Tibial artery (tissue), 4 donors: Measurements from ENCODE around the gene EYS.
"Not testable (repeated sequence)": the region's sequence is repeated elsewhere in the genome, so short reads cannot be mapped to it uniquely, and the experiment has no call there.

Experiments used
- DNase-seq, 2 donors: peaks; one replicate each; pipeline ENCODE4 v3.0.0-alpha.2; 2019
- H3K27ac ChIP-seq, 2 donors: fragments of 200-600 bp; sonication (generic) in 1 of 2; 1 replicate in 1 of 2; 2 replicates in 1 of 2; pipeline ENCODE4 v1.5.1; 2018 to 2019; ENCODE audit warnings: mild to moderate bottlenecking in 1 of 2
- H3K27me3 ChIP-seq, 2 donors: fragments of 200-600 bp; sonication (generic) in 1 of 2; one replicate each; pipeline versions ENCODE4 v1.5.1 to v1.6.0; 2016 to 2019
- H3K36me3 ChIP-seq, 3 donors: fragments of 200-600 bp; sonication (generic) in 2 of 3; one replicate each; pipeline ENCODE4 v1.5.1; 2016 to 2019; ENCODE audit warnings: mild to moderate bottlenecking in 2 of 3
- H3K4me1 ChIP-seq, 4 donors: fragments of 200-600 bp; sonication (generic) in 2 of 4; 1 replicate in 3 of 4; 2 replicates in 1 of 4; pipeline ENCODE4 v1.5.1; 2016 to 2019
- H3K4me3 ChIP-seq, 2 donors: fragments of 200-600 bp; sonication (generic) in 1 of 2; 1 replicate in 1 of 2; 2 replicates in 1 of 2; pipeline ENCODE4 v1.5.1; 2018 to 2019; ENCODE audit warnings: mild to moderate bottlenecking in 2 of 2
- H3K9me3 ChIP-seq, 3 donors: fragments of 200-600 bp; sonication (generic) in 1 of 3; one replicate each; pipeline ENCODE4 v1.5.1; 2016 to 2019
- intact Hi-C: fragments of 100-400 bp; cut with DNase I; formaldehyde crosslinking; loops from one replicate; pipeline ENCODE4 v1.15.0; 2023; ENCODE audit warnings: low total_unique reads
- TF ChIP-seq, protein P1 (sequence below), 2 experiments: fragments of 200-600 bp in 1 of 2; fragments of 450-650 bp in 1 of 2; IDR thresholded peaks; one replicate each; pipeline ENCODE4 v1.5.1; 2017 to 2019; ENCODE audit warnings: antibody characterized with exemption in 2 of 2, mild to moderate bottlenecking in 1 of 2, moderate library complexity in 1 of 2

The EYS gene

DNA sequence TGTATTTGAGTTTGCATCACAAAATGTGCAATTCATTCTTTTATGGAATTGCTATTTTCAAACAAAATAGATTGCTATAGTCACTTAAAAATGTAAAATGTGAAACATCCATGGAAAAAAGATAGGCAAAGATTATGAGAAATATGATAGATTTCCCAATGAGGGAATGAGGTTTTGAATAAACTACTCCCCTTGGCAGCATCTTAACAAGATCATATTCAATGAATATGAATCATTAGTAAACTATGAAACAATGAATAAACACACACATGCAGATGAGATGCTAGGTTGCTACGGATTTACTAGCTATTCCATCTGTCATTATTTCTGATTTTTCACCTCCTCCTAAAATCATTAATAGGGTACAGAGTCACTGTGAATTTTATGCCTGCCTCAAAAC, 1669.6 kb downstream of the EYS start:
- Histone ChIP-seq H3K36me3 (no peaks in the 10 kb centered on the region), H3K4me1 (no peaks in the 10 kb centered on the region), H3K4me3 (no peak overlapping the region), H3K9me3 (no peaks in the 10 kb centered on the region), H3K27me3 (no peaks in the 10 kb centered on the region), H3K27ac (no peak overlapping the region)
- TF ChIP-seq, protein P1, sequence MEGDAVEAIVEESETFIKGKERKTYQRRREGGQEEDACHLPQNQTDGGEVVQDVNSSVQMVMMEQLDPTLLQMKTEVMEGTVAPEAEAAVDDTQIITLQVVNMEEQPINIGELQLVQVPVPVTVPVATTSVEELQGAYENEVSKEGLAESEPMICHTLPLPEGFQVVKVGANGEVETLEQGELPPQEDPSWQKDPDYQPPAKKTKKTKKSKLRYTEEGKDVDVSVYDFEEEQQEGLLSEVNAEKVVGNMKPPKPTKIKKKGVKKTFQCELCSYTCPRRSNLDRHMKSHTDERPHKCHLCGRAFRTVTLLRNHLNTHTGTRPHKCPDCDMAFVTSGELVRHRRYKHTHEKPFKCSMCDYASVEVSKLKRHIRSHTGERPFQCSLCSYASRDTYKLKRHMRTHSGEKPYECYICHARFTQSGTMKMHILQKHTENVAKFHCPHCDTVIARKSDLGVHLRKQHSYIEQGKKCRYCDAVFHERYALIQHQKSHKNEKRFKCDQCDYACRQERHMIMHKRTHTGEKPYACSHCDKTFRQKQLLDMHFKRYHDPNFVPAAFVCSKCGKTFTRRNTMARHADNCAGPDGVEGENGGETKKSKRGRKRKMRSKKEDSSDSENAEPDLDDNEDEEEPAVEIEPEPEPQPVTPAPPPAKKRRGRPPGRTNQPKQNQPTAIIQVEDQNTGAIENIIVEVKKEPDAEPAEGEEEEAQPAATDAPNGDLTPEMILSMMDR (IDR thresholded peaks at IDR 0.05): no peak
- DNase-seq: no peak
- intact Hi-C loops: no loop called here

DNA sequence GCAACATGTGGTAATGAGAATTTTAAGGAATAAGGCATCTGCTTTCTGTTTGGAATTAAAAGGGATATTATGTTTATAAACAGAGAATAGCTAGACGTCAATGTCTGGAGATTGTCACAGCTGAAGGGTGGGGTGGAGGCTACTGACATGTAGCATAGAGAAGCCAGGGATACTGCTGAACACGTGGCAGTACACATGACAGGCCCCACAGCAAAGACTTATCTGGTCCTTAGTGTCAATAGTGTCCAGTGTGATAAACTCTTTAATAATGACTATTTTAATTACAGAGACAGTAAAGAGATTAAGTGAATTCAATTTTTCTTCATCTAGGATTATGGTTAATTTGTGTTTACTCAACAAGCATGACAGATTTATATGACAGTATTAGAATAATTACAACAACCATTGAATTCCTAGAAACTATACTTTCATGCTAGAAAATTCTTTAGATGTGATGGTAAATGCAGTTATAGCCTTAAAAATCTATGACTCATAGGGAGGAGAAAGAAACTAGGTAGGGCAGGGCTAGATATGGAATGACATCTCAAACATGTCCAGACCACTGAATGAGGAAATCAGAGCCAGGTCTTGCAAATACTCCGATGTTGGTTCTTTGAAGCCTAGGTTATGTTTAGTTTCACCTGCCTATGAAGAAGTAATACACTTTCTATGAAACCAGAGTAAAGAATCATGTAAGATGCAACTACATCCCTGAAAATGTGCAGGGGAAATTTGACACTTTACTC, 1671.9 kb downstream of the EYS start:
- Histone ChIP-seq H3K27me3 (no peaks in the 10 kb centered on the region), H3K36me3 (no peaks in the 10 kb centered on the region), H3K4me1 (no peaks in the 10 kb centered on the region), H3K4me3 (no peak overlapping the region), H3K9me3 (no peaks in the 10 kb centered on the region), H3K27ac (no peak overlapping the region)
- intact Hi-C loops: no loop called here
- no peak for DNase-seq
- TF ChIP-seq, protein P1 (IDR thresholded peaks at IDR 0.05): no peak

DNA sequence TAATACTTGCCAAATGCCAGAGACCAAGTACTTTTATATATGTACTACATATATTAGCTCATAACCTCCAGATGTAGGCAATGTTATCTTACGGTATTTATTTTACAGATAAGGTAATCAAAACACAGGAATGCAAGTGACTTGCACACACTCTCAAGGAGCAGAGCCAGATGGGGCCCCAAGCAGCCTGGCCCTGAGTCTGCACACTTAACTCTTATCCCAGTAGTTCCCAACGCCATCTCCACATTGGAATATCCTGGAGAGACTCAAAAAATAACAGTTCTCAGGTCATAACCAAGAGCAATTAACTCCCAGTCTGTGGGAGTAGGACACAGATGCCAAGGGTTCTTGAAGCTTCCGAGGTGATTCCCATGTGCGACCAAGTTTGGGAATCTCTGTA, 1672.7 kb downstream of the EYS start:
- H3K27ac ChIP-seq: no peak overlapping the region
- no peak for DNase-seq
- intact Hi-C loops: no loop called here
- TF ChIP-seq, protein P1 (IDR thresholded peaks at IDR 0.05): no peak
- H3K9me3 ChIP-seq: no peaks in the 10 kb centered on the region
- H3K4me3 ChIP-seq: no peak overlapping the region
- no peaks in the 10 kb centered on the region for H3K27me3 ChIP-seq
- H3K36me3 ChIP-seq: no peaks in the 10 kb centered on the region
- no peaks in the 10 kb centered on the region for H3K4me1 ChIP-seq

DNA sequence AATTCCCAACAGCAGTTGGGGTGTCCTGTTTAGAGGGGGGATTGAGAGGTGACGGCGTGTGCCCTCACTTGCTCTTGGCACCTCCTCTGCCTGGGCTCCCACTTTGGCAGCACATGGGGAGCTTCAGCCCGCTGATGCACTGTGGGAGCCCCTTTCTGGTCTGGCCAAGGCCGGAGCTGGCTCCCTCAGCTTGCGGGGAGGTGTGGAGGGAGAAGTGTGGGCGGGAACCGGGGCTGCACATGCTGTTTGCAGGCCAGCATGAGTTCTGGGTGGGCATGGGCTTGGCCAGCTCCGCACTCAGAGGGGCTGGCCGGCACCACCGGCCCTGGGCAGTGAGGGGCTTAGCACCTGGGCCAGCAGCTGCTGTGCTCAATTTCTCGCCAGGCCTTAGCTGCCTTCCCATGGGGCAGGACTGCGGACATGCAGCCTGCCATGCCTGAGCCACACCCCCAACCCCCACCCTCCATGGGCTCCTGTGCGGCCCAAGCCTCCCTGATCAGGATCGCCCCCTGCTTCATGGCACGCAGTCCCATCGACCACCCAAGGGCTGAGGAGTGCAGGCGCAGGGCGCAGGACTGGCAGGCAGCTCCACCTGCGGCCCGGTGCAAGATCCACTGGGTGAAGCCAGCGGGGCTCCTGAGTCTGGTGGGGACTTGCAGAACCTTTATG, 1675.9 kb downstream of the EYS start:
- H3K9me3 ChIP-seq, H3K27me3 ChIP-seq, H3K4me1 ChIP-seq, DNase-seq, H3K36me3 ChIP-seq, H3K27ac ChIP-seq, intact Hi-C loops, H3K4me3 ChIP-seq: not testable (repeated sequence)

DNA sequence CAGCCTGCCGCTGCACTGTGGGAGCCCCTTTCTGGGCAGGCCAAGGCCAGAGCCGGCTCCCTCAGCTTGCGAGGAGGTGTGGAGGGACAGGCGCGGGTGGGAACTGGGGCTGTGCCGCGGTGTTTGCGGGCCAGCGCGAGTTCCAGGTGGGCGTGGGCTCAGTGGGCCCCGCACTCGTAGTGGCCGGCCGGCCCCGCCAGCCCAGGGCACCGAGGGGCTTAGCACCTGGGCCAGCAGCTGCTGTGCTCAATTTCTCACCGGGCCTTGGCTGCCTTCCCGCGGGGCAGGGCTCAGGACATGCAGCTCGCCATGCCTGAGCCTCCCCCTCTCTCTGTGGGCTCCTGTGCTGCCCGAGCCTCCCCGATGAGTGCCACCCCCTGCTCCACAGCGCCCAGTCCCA, 1683.3 kb downstream of the EYS start:
- H3K36me3 ChIP-seq: no peaks in the 10 kb centered on the region
- peaks cover 0 to 2% (median 0%) of the 10 kb centered on the region in 3 donors for H3K9me3 ChIP-seq
- no peaks in the 10 kb centered on the region for H3K27me3 ChIP-seq
- DNase-seq: no peak
- H3K4me1 ChIP-seq: no peaks in the 10 kb centered on the region
- H3K4me3 ChIP-seq: no peak overlapping the region
- TF ChIP-seq, protein P1 (IDR thresholded peaks at IDR 0.05): no peak
- no peak overlapping the region for H3K27ac ChIP-seq
- intact Hi-C loops: no loop called here

DNA sequence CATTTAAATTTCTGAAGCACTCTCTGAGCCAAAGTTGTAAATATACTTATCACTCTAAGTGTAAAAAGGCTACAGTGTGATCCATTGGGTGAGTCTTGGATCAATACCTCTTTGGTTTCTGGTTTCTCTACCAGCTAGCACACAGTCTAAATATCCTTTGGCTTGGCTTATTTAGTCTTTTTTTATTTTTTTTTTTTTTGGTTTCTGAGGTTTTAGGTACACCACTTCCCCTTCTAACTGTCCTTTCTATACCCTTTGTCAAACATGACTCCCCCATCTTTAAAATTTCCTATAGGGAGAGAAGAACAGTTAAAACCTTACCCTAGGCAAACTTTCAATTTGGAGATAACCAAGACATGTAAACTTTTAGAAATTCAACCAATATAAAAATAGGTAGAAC, 1692.4 kb downstream of the EYS start:
- Histone ChIP-seq H3K27me3 (no peaks in the 10 kb centered on the region), H3K27ac (no peak overlapping the region), H3K4me1 (no peaks in the 10 kb centered on the region), H3K36me3 (no peaks in the 10 kb centered on the region), H3K9me3 (no peaks in the 10 kb centered on the region), H3K4me3 (no peak overlapping the region)
- intact Hi-C loops: no loop called here
- TF ChIP-seq, protein P1 (IDR thresholded peaks at IDR 0.05): no peak
- DNase-seq: no peak
